Hepatocyte (in vitro differentiated cells): ENCODE measurements around the gene BCAS3.

Experiments
- EZH2phosphoT487 ChIP-seq: fragments of 200-600 bp; sonication (generic); IDR thresholded peaks from one replicate; pipeline ENCODE4 v1.6.1; 2018; ENCODE audit warnings: antibody characterized with exemption, mild to moderate bottlenecking, low read depth, moderate library complexity; ENCODE audit not compliant: unreplicated experiment, severe bottlenecking
- TF ChIP-seq, protein P1 (sequence below): fragments of 200-600 bp; sonication (generic); IDR thresholded peaks from 2 replicates; pipeline ENCODE4 v1.5.1; 2016; ENCODE audit warnings: antibody characterized with exemption, mild to moderate bottlenecking; ENCODE audit not compliant: poor library complexity

DNA sequence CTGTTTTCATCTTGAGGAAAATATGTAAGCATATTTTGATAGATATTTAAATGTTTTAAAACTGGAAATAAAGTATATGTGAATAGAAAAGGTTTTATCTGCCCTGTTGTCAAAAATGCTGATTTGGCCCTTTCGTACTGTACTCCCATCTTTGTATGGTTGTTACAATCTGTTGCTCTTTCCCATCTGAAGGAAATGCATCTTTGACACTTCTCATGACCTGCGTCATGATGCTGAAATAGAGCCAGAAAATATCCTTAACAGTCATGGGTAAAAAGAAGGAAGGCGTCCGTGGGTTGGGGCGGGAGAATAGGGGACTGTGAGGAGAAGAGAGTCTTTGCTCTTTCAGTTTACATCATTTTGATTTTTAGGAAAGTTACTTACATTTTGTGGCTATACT is 327.7 kb downstream of the BCAS3 start:
- TF ChIP-seq, protein P1, sequence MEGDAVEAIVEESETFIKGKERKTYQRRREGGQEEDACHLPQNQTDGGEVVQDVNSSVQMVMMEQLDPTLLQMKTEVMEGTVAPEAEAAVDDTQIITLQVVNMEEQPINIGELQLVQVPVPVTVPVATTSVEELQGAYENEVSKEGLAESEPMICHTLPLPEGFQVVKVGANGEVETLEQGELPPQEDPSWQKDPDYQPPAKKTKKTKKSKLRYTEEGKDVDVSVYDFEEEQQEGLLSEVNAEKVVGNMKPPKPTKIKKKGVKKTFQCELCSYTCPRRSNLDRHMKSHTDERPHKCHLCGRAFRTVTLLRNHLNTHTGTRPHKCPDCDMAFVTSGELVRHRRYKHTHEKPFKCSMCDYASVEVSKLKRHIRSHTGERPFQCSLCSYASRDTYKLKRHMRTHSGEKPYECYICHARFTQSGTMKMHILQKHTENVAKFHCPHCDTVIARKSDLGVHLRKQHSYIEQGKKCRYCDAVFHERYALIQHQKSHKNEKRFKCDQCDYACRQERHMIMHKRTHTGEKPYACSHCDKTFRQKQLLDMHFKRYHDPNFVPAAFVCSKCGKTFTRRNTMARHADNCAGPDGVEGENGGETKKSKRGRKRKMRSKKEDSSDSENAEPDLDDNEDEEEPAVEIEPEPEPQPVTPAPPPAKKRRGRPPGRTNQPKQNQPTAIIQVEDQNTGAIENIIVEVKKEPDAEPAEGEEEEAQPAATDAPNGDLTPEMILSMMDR, result no peak
- TF ChIP-seq EZH2phosphoT487, result no peak
